ENCODE data around the gene C4orf51.
A peak's percentile ranks its signal among the peaks of the same experiment; 100 is the strongest.

Gene C4orf51

DNA sequence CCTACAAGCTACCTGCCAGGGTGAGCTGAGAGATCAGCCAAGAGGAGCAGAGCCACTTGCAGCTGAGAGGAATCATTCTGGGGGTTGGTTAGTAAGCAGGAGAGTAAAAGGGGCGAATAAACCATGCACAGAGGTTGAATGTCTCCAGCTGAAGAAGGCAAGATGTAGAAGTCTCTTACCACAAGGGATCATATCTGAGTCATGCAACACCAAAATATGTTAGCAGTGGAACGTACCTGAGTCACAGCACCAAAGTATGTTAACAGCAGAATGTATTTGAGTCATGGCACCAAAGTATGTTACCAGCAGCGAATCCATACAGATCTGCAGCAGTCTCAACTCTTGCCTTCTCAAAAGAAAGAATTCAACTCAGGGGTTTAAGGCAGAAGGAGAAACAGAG lies 29.9 kb downstream of the C4orf51 start:
- DNase-seq (ENCODE audit: low spot score), result peak; percentile 14

DNA sequence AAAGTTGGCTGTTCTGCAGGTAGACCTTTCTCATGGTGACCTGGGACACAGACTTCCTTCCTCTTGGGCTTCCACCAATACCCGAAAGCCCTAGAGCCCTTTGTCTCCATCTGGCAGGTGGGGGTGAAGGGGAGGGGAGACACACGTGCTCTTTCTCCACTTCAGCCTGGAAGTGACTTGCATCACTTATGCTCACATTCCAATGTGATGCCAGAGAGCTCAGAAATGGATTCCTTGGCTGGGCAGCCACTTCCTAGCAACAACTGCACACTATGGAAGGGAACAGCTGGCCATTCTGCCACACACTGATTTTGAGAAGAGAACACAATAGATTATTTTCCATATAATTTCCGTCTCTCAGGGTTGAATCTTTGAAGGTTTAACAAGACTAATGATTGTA lies 36.3 kb downstream of the C4orf51 start:
- DNase-seq (ENCODE audit: low spot score), result no peak

DNA sequence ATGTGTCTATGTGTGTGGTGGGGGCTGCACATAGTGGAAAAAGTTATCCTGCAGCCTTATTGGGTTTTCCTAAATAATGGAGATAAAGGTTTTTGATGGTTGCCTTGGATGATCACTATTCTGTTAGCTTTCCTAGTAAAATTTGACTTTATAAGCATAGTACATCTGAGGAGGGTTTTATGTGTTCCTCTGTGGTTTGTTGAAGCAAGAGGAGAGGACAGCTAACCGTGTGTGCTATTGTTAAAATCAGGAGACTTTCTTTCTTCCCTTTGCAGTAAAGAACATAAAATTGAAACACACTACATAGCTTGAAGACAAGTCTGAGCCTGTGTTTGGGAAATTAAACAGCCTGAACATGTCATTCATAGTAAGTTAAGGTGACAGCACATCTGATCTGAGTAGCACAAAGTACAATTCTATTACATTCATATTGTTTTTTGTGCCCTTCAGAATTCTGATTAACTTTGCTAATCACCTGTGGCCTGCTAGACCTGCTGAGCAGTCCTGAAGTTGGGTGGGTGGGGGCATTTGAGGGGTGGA lies 36.8 kb downstream of the C4orf51 start:
- DNase-seq (ENCODE audit: low spot score), result no peak

DNA sequence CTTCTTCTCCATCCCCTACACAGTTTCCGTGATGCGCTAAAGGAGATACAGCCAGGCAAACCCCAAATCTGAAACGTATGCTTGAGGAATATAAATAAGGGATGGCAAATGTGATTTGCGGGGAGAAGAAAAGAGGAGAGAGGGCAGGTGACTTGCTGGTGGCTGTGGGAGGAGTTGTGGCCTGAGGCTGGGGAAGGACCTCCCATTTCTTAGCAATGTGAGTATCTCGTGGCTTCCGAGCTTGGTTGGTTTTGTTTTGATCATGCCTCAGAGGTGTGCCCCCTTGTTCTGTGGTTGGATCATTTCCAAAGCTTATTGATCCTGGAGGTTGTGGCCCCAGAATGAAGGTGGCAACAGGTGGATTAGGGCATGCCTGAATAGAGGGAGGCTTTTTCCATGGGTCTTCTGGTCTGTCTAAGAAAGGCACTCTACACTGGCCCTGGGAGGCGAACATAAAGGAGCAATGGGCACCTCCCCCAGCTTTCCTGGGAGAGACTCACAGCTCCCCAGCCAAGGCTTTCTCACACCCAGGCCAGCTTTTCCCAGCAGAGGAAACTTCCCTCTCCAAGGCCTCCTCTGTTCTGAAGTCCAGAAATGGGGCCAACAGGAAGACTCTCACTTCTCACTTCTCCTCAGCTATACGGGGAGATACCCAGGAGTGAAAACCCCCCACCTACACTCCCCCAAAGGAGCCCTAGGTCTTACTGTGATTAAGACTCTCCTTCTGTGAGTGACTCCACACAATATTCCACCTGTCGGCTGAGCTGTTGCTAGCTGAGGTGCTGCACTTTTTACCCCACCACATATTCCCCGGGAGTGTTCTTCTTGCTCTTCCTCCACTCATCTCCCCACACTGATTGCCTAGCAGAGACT lies 40.0 kb downstream of the C4orf51 start:
- no peak for DNase-seq (ENCODE audit: low spot score)

DNA sequence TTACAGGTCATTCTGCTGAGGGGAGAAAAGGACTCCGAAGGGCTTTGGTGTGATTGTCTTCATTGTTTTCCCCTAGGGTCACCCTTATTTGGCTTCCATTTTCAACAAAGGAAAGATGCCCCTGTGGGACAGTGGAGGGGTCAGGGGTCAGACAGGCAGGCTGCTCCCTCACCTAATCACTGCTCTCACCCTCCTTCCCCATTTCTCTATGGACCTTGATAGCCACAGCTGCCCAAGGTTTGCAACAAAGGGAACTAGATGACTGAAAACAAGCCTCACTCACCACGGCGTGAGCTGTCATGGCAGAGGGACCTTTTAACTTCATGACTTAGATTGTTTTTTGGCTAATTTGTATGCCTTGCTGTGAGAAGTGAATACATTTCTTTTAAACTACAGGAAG lies 40.7 kb downstream of the C4orf51 start:
- no peak for DNase-seq (ENCODE audit: low spot score)

DNA sequence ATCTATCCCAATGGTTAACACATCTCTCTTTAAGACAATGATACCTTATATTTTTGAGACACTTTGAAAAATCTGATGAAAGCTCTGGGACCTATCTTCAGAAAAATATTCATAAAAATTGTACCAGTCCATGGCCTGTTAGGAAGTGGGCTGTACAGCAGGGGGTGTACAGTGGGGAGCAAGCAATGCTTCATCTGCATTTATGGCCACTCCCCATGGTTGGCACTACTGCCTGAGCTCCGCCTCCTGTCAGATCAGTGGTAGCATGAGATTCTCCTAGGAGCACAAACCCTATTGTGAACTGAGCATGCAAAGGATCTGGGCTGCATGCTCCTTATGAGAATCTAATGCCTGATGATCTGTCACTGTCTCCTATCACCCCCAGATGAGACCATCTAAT lies 42.6 kb downstream of the C4orf51 start:
- no peak for DNase-seq (ENCODE audit: low spot score)

DNA sequence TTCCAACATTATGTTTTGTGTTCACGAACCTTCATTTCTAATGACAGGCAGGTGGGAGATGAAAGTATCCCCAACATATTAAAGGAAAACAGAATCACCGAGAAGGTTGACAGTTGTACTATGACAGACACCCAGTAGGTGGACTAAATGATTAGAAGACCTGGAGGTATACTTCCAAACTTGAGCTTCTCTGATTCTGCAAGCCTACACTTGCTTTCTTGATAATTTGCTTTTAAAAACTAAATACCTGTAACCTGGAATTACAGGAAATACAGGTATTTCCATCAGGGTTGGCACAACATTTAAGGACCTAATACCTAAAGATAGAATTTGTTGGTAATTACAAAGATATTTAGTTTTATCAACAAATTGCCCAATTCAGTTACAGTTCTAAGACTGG lies 43.4 kb downstream of the C4orf51 start:
- no peak for DNase-seq (ENCODE audit: low spot score)

DNA sequence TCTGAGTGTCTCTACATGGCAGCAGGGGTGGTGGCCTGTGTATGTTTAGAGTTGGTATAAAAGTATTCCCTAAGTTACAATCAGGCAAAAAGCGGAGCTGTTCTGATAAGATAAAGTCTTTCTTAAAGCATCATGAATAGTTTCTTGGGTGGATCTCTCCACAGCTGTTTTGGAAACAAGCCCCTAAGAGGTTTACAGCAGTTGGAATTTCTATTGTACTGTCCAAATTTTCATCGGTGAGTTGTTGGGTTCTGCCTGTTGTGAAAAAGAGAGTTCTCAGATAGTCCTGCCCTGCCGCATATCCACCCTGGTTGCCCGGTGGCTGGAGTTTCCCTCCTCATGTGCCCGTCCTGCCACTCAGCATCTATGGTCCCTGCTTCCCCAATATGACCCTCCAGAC lies 50.1 kb downstream of the C4orf51 start:
- no peak for DNase-seq (ENCODE audit: low spot score)

DNA sequence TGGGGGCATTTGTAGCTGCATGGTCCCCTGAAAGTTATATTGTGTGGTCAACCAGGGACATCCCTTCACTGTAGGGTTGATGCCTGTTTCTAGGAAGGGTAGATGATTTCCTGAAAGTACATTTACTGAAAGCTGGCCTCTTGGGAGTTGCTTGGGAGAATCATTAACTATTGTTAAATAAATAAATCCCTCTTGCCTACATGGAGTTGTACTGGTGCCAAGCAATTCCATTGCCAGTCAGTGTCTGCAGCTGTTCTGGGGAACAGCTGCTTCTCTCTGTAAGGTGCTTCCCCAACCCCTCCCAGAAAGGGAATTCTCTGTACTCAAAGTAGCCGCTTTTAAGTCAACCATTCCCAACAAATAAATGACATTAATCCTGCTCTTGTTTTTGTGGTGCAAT lies 51.1 kb downstream of the C4orf51 start:
- peak; percentile 54 for DNase-seq (ENCODE audit: low spot score)

DNA sequence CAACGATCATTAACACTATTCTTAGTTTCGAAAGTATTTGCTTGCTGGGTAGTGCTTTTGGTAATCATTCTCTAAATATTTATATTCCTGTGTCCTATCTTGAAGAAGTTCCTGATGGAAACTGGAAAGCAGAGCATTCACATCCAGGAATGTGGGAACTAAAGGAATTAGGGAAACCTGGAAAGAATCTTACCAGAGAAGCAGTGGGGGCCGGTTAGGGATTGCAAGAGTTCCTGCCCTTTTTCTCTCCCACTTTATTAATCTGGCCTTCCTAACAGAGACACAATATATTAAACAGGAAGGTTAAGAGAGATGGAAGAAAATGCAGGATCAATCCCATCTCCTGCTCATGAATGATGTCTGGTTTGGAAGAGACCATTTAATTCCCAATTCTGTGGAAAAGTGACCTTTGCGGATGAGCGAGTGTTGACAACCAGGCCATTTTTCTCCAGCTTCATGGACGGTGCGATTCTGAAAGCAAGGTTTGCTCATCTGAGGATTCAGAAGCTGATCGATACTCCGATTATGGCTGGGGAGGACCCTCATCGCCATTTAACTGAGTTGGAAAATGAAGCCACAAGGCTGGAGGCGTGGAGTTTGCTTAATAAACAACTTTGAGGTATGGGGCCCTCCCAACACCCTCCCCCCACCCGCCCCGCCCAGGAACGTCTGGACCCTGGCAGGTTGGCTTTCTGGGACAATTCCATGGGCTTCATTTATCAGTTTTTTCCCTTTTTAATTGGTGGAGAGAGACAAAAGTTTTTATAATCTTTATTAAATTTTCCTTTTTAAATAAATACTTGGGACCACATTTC lies 52.3 kb downstream of the C4orf51 start:
- no peak for DNase-seq (ENCODE audit: low spot score)

DNA sequence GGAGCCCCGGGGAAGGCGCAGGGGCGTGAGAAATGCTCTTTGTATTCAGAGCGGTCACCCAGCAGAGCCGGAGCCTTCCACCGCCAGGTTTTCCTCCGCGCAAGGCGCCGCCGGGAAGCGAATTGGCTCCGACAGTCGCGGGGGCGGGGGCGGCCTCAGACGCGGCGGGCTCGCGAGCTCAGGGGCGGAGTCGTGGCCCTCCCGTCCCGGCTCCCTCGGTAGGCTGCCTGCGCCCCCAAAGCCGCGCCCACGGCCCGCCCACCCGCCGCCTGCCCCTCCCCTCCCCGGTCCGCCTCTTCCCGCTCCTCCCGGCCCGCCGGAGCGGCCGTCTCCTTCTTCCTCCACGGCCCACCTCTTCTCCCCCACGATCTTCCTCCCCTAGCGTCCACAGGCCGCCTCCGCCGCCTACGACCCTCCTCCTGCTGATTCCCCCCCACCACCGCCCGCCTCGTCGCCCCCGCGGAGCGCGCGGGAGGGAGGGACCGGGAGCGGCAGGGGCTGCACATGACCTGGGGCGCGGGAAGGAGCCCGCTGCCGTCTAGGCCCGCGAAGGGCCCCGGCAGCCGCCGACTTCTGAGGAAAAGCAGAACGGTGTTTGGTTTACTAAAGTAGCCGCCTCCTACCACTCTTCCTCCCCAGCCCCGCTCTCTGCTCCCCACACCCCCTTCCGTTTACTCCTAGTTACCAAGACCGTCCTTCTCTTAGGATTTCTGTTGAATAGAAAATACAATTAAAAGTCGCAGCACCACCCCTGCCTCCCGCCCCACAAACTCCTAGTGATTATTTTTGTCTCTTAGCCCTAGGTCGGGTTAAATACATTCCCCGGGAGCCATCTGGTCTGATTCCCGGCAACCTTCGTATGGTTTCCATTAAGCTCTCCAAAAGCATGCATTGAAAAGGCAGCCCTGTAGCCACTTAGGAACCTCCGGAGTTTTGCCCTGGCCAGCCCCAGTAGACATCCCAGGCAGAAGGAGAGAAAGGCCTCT lies 53.2 kb downstream of the C4orf51 start:
- DNase-seq (ENCODE audit: low spot score), result peak; percentile 74

DNA sequence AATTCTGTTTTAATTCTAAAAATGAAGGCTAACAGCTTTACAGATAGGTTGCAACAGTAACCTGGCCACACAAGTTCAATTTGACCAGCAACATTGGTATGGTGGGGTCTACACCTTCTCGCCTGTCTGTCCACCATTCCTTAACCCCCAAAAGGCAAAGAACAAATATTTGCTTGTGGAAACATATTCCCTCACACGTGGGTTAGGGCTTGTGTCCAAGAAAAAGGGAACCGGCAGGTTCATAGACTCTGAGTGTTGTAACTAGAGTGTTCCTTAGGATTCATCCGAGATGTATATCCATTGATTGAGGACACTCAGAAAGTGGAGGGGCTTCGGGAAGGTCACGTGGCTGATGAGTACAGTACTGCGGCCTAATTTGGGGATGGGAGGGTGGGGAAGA lies 54.1 kb downstream of the C4orf51 start:
- DNase-seq (ENCODE audit: low spot score), result no peak

DNA sequence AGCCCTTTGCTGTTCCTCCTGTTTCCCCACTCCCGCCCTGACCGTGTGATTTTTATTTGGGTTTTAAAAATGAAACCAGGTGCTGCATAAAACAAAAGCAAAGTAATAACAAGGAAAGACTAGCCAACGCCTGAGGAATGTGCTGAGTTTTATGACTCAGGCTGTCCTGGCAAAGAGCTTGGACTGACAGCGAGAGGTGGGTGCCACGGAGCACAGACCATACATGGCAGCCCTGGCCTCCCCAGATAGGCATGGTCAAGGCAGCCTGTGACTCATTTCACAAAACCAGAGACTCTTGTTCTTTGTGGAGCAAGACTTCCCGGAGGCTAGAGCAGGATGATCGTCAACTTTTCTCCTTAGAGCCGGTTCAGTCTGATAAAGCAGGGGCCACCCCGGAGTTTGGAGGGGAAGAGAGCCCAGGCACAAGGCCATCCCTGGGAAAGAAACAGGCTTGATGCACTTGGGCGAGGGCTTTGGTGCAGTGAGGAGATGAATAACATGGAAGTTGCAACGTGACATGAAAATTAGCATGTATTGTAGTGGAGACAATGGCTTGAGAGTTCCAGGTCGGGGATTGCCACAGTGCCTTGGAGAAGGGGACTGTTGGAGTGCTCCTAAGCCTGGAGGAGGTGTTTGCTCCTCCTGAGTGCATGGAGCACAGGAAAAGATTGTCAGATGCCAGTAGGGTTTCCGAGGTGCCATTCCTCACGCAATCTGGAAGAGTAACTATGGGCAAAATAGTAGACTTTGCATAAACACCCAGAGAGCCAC lies 54.8 kb downstream of the C4orf51 start:
- DNase-seq (ENCODE audit: low spot score), result peak; percentile 44

DNA sequence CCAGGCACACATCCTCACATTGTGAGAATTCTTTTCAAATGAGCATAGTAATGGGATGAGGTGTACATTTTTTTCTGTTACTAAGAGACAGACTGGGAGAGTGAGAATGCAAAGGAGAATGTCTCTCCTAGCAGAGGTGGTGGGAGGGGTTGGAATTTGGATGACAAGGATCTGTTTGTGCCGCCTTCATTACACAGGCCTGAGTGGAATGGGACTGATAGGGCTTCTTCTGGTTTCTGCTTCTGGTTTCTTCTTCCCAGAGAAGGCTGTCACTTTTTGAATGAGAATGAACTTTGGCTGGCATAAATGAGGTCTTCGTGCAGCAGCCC lies 55.4 kb downstream of the C4orf51 start:
- DNase-seq (ENCODE audit: low spot score), result peak; percentile 50

DNA sequence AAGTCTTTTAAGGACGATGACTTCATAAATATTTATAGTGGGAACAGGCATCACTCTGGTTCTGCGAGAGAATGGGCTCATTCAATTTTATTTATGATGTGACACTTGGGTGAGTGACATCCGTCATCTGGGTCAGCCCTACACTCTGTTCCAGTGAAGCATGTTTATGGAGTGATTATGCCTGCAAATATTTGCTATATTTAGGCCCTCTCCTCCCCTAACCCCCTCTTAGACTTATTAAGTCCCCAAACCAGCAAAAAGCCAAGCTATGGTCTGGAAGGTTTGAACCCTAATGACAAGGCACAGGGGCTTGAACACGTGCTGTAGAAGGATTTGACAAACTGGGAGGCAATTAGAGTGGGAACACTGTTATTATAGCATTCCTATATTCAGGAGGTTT lies 55.9 kb downstream of the C4orf51 start:
- DNase-seq (ENCODE audit: low spot score), result no peak

DNA sequence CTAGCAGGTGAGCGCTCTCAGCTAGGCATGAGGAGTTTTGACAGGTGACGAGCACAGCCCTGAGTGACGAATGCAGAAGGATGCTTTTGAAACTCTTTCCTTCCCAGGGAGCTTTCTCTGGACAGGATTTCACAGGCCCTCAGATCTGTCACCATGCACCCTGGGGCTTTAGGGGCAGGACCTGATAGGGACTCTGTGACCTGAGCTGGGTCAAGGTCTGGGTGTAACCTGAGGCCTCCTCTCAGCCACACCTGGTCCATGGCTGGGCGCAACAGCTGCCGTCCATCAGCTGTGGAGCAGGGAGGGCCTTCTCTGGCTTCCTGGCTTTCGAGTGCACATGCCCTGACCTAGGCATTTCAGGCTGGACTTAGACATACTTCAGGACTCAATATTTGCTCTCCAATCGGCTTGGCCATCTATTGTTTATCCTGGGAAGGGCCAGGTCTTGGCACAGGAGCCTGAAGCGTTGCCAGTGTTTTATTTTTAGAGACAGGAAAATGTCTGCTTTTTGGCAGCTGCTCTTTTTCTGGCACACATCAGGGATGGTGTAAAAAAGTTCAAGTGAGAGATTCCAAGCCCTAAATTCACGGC lies 56.4 kb downstream of the C4orf51 start:
- no peak for DNase-seq (ENCODE audit: low spot score)

DNA sequence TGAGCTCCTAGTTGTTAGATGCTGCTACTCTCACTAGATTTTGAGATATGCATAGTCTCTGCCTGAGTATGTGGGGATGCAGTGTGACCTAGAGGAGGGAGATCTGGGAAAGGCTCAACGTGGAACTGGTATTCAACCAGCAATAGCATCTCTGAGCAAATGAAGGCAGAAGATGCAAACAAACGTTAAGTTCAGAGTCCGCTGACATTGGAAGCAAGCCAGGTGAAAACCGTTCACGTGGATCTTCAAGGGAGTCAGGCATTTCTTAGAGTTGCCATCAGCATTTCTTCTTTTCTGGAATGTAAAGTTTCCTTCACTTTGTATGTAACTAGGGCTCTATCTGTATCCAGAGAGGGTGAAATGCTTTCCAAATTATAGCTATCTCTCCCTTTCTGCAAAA lies 59.9 kb downstream of the C4orf51 start:
- DNase-seq (ENCODE audit: low spot score), result no peak

DNA sequence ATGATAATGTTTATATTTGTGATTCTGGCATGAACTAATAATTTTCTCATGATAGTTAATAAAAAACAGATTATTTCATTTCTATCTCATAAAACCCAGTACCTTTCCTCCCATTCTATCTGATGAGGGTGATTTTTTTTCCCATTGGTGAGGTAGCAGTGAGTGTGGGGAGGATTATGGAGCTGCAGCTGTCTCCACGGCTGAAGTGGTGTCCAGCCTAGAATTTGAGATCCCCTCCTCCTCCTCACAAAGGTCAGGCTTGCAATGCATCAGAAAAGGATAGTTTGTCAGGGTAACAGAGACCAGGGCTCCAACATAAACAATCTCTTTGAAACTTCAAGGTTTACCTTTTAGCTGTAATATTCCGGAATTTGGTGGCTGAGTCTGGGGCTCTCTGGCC lies 60.9 kb downstream of the C4orf51 start:
- DNase-seq (ENCODE audit: low spot score), result no peak

DNA sequence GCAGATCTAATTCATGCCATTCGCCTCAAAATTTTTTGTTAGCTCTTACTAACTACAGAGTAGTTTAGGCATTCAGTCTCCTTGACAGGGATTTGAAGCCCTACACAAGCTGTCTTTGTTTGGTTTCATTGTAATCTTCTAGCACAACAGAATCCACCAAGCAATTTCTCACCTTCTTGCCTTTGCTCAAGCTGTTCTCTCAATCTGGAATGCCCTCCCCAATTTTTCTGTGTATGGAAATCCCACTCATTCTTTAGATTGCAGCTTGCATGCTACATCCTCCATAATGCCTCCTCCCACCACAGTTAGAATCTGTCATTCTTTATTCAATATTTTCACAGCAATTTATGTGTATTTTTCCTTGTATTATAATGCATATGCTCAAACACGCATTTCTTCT lies 63.7 kb downstream of the C4orf51 start:
- DNase-seq (ENCODE audit: low spot score), result no peak

DNA sequence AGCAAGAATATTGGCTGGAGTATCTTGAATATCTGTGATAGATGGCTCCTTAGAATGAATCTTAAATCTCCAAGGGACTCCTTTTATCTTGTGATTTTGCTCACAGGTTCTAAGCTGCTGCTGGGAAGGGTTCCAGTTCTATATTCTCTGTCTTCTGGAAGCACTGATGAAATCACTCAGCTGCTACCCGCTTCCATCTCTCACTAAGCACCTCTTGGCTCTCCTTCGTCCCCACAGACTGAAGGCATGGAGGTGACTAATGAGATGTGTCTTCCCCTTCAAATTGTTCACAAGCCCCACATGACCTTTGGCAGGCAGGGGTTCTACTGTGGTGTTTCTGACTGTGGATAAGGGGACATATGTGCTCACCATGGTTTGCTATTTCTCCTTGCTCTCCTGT lies 75.9 kb downstream of the C4orf51 start:
- no peak for DNase-seq (ENCODE audit: low spot score)

DNA sequence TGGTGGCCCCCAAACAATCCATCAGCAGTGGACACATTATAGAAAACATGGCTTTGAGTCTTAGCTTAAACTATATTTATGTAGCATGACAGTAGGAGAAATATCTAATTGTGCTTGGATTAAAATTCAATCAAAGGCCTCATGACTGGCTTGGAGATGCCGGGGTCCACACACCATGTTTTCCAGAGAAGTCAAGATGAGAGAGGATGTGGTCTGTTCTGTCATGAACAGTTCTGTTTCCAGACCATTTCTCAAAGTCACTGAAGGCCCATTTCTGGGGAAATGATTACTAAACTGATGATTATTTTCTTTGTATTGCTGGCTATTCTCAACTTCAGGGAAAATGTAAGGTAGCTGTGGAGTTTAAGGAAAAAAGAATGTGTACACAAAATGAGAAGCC lies 76.3 kb downstream of the C4orf51 start:
- no peak for DNase-seq (ENCODE audit: low spot score)

Data from SW480 (cell line).